A549 (cell line): ENCODE measurements around the gene MEI1. TPM values are rescaled to one million over a fixed set of nuclear protein-coding genes. Genes with fewer than 3 reads are reported as not detected.

ENCODE experiments used
- ATAC-seq, 2 experiments: fragments of 200-7000 bp in 1 of 2; fragments of >200 bp in 1 of 2; cut with Nextera tagmentation in 1 of 2; cut with Tn5 transposase in 1 of 2; 3 replicates each; pipeline versions ENCODE4 v1.8.0 to v1.9.1; 2018 to 2020; ENCODE audit warnings: mild to moderate bottlenecking in 1 of 2, moderate library complexity in 1 of 2
- CTCF ChIA-PET: fragments of 300-600 bp; sonication (Branson Sonifier 250); formaldehyde crosslinking; extraction: SDS; loops from one replicate; lab custom pipeline; 2021; ENCODE audit warnings: antibody characterized with exemption, inconsistent platforms; lab: Yijun Ruan, JAX
- POLR2A ChIA-PET: fragments of 350-600 bp; formaldehyde crosslinking; extraction: SDS; loops from one replicate; lab custom pipeline; 2021; ENCODE audit warnings: antibody characterized with exemption, inconsistent platforms; lab: Yijun Ruan, JAX
- DNase-seq, 2 experiments: peaks; one replicate each; pipeline versions ENCODE4 v3.0.0 to v3.0.0-alpha.2; 2011 to 2016; ENCODE audit warnings: low read depth in 1 of 2, low spot score in 1 of 2
- FAIRE-seq: peaks from 2 replicates; lab custom pipeline; 2011; peaks lifted over from hg19 to GRCh38; lab: Jason Lieb, UNC
- H3K27ac ChIP-seq, 2 experiments: fragments of >200 bp; sonication (Bioruptor Twin); formaldehyde crosslinking; 3 replicates each; pipeline ENCODE4 v1.5.1; 2016 to 2017
- H3K4me1 ChIP-seq: fragments of >200 bp; sonication (Bioruptor Twin); formaldehyde crosslinking; 3 replicates; pipeline ENCODE4 v1.6.1; 2016
- H3K4me2 ChIP-seq: fragments of >200 bp; sonication (Bioruptor Twin); formaldehyde crosslinking; 3 replicates; pipeline ENCODE4 v1.6.1; 2016
- H3K4me3 ChIP-seq: fragments of >200 bp; sonication (Bioruptor Twin); formaldehyde crosslinking; 3 replicates; pipeline ENCODE4 v1.5.1; 2016
- H3K9me3 ChIP-seq: fragments of >200 bp; sonication (Bioruptor Twin); formaldehyde crosslinking; 3 replicates; pipeline ENCODE4 v1.6.1; 2016
- BHLHE40 ChIP-seq: IDR thresholded peaks from 2 replicates; pipeline ENCODE4 v1.6.1; 2012; ENCODE audit warnings: low read depth, low read length, inconsistent platforms
- CBX8 ChIP-seq: fragments of 200-600 bp; sonication (generic); IDR thresholded peaks from 2 replicates; pipeline ENCODE4 v1.6.1; 2016
- CEBPB ChIP-seq, 2 experiments: fragments of >200 bp in 1 of 2; sonication (Bioruptor Twin) in 1 of 2; formaldehyde crosslinking in 1 of 2; IDR thresholded peaks; 2 replicates each; pipeline ENCODE4 v1.6.1; 2012 to 2016
- CHD2 ChIP-seq: fragments of 150-350 bp; IDR thresholded peaks from 2 replicates; pipeline ENCODE4 v1.6.1; 2014; ENCODE audit warnings: low read length; ENCODE audit not compliant: partially characterized antibody
- CHD4 ChIP-seq: fragments of 200-600 bp; sonication (generic); IDR thresholded peaks from 2 replicates; pipeline ENCODE4 v1.6.1; 2016; ENCODE audit warnings: antibody characterized with exemption, mild to moderate bottlenecking, borderline replicate concordance
- EHF ChIP-seq: fragments of 250-450 bp; sonication (Bioruptor Pico); IDR thresholded peaks from 2 replicates; pipeline ENCODE4 v1.5.0; 2020; ENCODE audit warnings: mild to moderate bottlenecking
- EHMT2 ChIP-seq: fragments of 200-600 bp; sonication (generic); IDR thresholded peaks from 2 replicates; pipeline ENCODE4 v1.6.1; 2016; ENCODE audit warnings: antibody characterized with exemption, low read depth, mild to moderate bottlenecking, moderate library complexity
- ESRRA ChIP-seq: fragments of 150-350 bp; IDR thresholded peaks from 2 replicates; pipeline ENCODE4 v1.6.1; 2014; ENCODE audit warnings: mild to moderate bottlenecking, low read length, borderline replicate concordance
- HES2 ChIP-seq: fragments of >200 bp; sonication (Bioruptor Twin); formaldehyde crosslinking; IDR thresholded peaks from 2 replicates; pipeline ENCODE4 v1.6.1; 2016
- HMGXB4 ChIP-seq: fragments of 250-450 bp; sonication (Bioruptor Pico); IDR thresholded peaks from 2 replicates; pipeline ENCODE4 v1.5.0; 2021; ENCODE audit warnings: mild to moderate bottlenecking, moderate library complexity, borderline replicate concordance
- HOXB13 ChIP-seq: fragments of 250-450 bp; sonication (Bioruptor Pico); IDR thresholded peaks from 2 replicates; pipeline ENCODE4 v1.5.0; 2020; ENCODE audit warnings: low read depth, mild to moderate bottlenecking, moderate library complexity
- JUNB ChIP-seq: fragments of >200 bp; sonication (Bioruptor Twin); formaldehyde crosslinking; IDR thresholded peaks from 2 replicates; pipeline ENCODE4 v1.6.1; 2016
- KDM5A ChIP-seq: fragments of 200-600 bp; sonication (generic); IDR thresholded peaks from 2 replicates; pipeline ENCODE4 v1.6.1; 2016; ENCODE audit warnings: antibody characterized with exemption, mild to moderate bottlenecking
- NFE2L2 ChIP-seq: fragments of 150-350 bp; conservative IDR thresholded peaks from 2 replicates; pipeline ENCODE4 v1.6.1; 2014; ENCODE audit warnings: low read length
- RCOR1 ChIP-seq: fragments of 150-350 bp; IDR thresholded peaks from 2 replicates; pipeline ENCODE4 v1.6.1; 2014; ENCODE audit warnings: antibody characterized with exemption, low read length, low read depth
- RFX5 ChIP-seq: fragments of 450-650 bp; IDR thresholded peaks from 2 replicates; pipeline ENCODE4 v1.7.1; 2014; ENCODE audit warnings: antibody characterized with exemption, mild to moderate bottlenecking, moderate library complexity
- RNF2 ChIP-seq: fragments of 200-600 bp; sonication (generic); IDR thresholded peaks from 2 replicates; pipeline ENCODE4 v1.6.1; 2016; ENCODE audit warnings: low read depth, mild to moderate bottlenecking, antibody characterized with exemption, moderate library complexity, borderline replicate concordance
- SREBF2 ChIP-seq: fragments of 450-650 bp; IDR thresholded peaks from 2 replicates; pipeline ENCODE4 v1.6.1; 2014; ENCODE audit warnings: mild to moderate bottlenecking, moderate library complexity
- TP53 ChIP-seq: fragments of 250-450 bp; sonication (Bioruptor Pico); IDR thresholded peaks from 2 replicates; pipeline ENCODE4 v1.5.0; 2021; ENCODE audit warnings: mild to moderate bottlenecking, moderate library complexity
- ZFP36 ChIP-seq: fragments of 450-650 bp; IDR thresholded peaks from 2 replicates; pipeline ENCODE4 v1.6.1; 2014; ENCODE audit warnings: borderline replicate concordance; ENCODE audit not compliant: partially characterized antibody
- WGBS: methylation state at CpG from one replicate; pipeline ENCODE4 v1.1.6; 2017; ENCODE audit errors: missing lambda C conversion rate; 5-methylcytosine and 5-hydroxymethylcytosine counted together
- polyA plus RNA-seq, 4 experiments: library from polyadenylated mRNA; depleted of rRNA in 3 of 4; stranded (reverse); fragments of >200 nt; fragmentation: RNase III in 1 of 4; extraction: RNeasy Plus Mini Kit Qiagen cat#74134 plus additional on column Dnase treatment in 1 of 4; gene quantifications; 2 replicates in 3 of 4; 3 replicates in 1 of 4; pipeline ENCODE4 v1.2.3, GENCODE V29; 2011 to 2017
- TF ChIP-seq, protein P1 (sequence below): fragments of 450-650 bp; IDR thresholded peaks from 2 replicates; pipeline ENCODE4 v1.6.1; 2014; ENCODE audit warnings: antibody characterized with exemption
- TF ChIP-seq, protein P2 (sequence below): IDR thresholded peaks from 2 replicates; pipeline ENCODE4 v1.6.1; 2012; ENCODE audit warnings: low read depth, borderline replicate concordance
- TF ChIP-seq, protein P3 (sequence below): fragments of >200 bp; sonication (Bioruptor Twin); formaldehyde crosslinking; IDR thresholded peaks from 3 replicates; pipeline ENCODE4 v1.6.1; 2016

Gene MEI1
- polyA plus RNA-seq, 2 of the 4 experiments (the other 2 are of a cell fraction), result 0.12 TPM; not detected in 1

DNA sequence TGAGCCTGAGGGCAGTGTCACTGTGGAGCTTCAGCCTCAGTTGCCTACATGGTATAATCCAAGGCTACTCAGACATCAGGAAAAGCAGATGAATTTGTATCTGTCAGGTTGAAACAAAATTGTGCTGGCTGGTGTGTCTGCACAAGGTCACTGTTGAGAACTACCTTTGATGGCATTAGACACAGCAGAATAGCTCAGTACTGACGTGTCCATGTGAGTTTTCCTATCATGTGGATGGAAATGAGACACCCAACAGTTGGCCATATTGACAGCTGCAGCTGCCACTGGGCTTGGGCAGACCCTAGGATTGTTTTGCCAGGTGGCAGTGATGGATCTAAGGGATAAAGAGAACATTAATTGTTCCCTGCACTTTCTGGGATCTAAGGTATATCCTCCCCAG lies 116.9 kb downstream of the MEI1 start:
- no peak for FAIRE-seq
- CTCF ChIA-PET, result interaction anchor here (4.0 kb wide), 1 partner anchor 119 kb away, joined by 10 read pairs; no protein-coding TSS in a partner anchor
- TF ChIP-seq JUNB (no peak), HMGXB4 (CRISPR knock-in tag) (no peak), CBX8 (no peak), KDM5A (no peak), EHF (CRISPR knock-in tag) (no peak), SREBF2 (no peak), TP53 (CRISPR knock-in tag) (no peak), ESRRA (no peak)
- ATAC-seq, result no peak
- Histone ChIP-seq H3K4me2 (no peak overlapping the region), H3K4me1 (no peaks in the 10 kb centered on the region), H3K4me3 (no peak overlapping the region), H3K9me3 (no peaks in the 10 kb centered on the region), H3K27ac (no peak overlapping the region)
- 83% methylated on average over 1 of the region's 1 CpG for WGBS
- no peak for DNase-seq
- POLR2A ChIA-PET, result no interaction called here

DNA sequence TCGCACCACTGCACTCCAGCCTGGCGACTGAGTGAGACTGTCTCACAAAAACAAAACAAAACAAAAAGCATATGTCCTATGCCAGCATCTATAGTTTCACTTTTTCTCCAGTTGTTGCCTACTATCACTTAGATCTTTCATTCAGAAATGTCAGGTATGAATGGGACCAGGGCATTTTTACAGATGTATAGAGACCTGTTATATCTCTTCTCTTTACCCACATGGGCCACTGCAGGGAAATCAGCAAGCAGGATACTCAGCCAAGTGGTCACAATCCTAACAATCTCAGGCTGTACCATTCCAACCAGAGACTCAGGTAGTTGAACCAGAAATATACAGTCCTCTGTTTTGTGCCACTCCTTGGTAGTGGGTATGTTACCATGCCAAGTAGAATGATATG lies 117.6 kb downstream of the MEI1 start:
- CTCF ChIA-PET, result interaction anchor here (1.4 to 4.0 kb wide), 3 partner anchors 8 to 120 kb away, joined by 3 to 10 read pairs (median 3); no protein-coding TSS in a partner anchor
- TF ChIP-seq HES2 (no peak), EHF (CRISPR knock-in tag) (no peak), HOXB13 (CRISPR knock-in tag) (no peak), EHMT2 (no peak), RCOR1 (no peak), BHLHE40 (no peak), ESRRA (no peak), RNF2 (no peak), CEBPB (IDR thresholded peaks at IDR 0.05) (no peak)
- TF ChIP-seq, protein P1, sequence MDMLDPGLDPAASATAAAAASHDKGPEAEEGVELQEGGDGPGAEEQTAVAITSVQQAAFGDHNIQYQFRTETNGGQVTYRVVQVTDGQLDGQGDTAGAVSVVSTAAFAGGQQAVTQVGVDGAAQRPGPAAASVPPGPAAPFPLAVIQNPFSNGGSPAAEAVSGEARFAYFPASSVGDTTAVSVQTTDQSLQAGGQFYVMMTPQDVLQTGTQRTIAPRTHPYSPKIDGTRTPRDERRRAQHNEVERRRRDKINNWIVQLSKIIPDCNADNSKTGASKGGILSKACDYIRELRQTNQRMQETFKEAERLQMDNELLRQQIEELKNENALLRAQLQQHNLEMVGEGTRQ, result no peak
- TF ChIP-seq, protein P2, sequence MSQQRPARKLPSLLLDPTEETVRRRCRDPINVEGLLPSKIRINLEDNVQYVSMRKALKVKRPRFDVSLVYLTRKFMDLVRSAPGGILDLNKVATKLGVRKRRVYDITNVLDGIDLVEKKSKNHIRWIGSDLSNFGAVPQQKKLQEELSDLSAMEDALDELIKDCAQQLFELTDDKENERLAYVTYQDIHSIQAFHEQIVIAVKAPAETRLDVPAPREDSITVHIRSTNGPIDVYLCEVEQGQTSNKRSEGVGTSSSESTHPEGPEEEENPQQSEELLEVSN, result no peak
- TF ChIP-seq, all 56 proteins: peak for 0
- no peak for DNase-seq
- no peak for FAIRE-seq
- H3K27ac ChIP-seq, result no peak overlapping the region
- ATAC-seq, result no peak
- POLR2A ChIA-PET, result no interaction called here
- H3K4me1 ChIP-seq, result no peaks in the 10 kb centered on the region
- no peak overlapping the region for H3K4me3 ChIP-seq
- H3K4me2 ChIP-seq, result no peak overlapping the region
- WGBS, result 96% methylated on average over 2 of the region's 2 CpGs
- no peaks in the 10 kb centered on the region for H3K9me3 ChIP-seq

DNA sequence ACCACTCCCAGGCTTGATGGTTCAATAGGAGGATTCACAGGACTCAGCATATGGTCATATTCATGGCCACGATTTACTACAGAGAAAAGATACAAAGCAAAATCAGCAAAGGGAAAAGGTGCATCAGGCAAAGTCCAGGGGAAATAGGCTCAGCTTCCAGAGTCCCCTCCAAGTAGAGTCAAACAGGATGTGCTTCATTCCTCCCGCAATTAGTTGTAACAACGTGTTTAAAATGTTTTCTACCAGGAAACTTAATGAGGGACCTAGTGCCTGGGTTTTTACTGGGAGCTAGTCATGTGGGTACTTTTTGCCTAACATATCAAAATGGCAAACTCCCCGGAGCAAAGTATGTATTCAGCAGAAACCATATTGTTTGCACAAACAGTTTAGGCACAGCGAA lies 118.7 kb downstream of the MEI1 start:
- DNase-seq, result no peak
- no peak for TF ChIP-seq CHD2
- TF ChIP-seq RFX5, result no peak
- no peak for TF ChIP-seq SREBF2
- TF ChIP-seq ZFP36, result no peak
- TF ChIP-seq NFE2L2, result no peak
- TF ChIP-seq, protein P2, result no peak
- TF ChIP-seq, protein P3, sequence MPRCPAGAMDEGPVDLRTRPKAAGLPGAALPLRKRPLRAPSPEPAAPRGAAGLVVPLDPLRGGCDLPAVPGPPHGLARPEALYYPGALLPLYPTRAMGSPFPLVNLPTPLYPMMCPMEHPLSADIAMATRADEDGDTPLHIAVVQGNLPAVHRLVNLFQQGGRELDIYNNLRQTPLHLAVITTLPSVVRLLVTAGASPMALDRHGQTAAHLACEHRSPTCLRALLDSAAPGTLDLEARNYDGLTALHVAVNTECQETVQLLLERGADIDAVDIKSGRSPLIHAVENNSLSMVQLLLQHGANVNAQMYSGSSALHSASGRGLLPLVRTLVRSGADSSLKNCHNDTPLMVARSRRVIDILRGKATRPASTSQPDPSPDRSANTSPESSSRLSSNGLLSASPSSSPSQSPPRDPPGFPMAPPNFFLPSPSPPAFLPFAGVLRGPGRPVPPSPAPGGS, result no peak
- TF ChIP-seq CHD4, result no peak
- 93% methylated on average over 5 of the region's 5 CpGs for WGBS
- Histone ChIP-seq H3K27ac (no peak overlapping the region), H3K4me3 (no peak overlapping the region), H3K4me2 (no peak overlapping the region), H3K9me3 (no peaks in the 10 kb centered on the region), H3K4me1 (peaks cover 8% of the 10 kb centered on the region)
- FAIRE-seq, result no peak
- ChIA-PET CTCF (interaction anchor here (1.4 to 4.0 kb wide), 4 partner anchors 9 to 123 kb away, joined by 3 to 10 read pairs (median 4); no protein-coding TSS in a partner anchor), POLR2A (no interaction called here)
- ATAC-seq, result no peak
